Measurements from ENCODE around the gene ZNF222. TPM values are rescaled to one million over a fixed set of nuclear protein-coding genes. Genes with fewer than 3 reads are reported as not detected.

ZNF222 gene
- total RNA-seq, 1 donor from 2014 or later: 7.8 TPM

DNA sequence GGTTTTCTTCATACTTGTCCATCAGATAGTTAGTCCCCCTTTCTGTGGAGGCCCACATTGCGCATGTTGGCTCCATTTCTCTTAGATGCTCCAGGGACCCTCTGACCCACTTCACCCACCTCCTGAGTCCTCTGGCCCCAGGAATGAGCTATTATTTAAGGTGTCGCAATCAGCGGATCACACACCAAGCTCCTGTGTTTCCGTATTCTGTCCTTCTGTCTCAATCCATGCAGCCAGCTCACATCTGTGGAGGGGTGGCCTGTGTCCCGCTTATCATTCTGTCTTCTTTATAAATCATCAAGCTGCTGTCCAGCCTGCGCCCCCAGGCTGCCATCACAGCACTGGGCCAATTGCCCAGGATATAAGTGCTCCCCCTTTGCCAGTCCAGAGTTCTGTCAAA is 17.7 kb upstream of the ZNF222 start:
- peaks cover 62% of the 10 kb centered on the region for H3K9me3 Mint-ChIP-seq
- no peak for TF ChIP-seq CTCF (IDR thresholded peaks at IDR 0.05; ENCODE audit: unreplicated experiment)
- no peaks in the 10 kb centered on the region for H3K27me3 Mint-ChIP-seq (ENCODE audit: low read depth)
- no peak overlapping the region for H3K4me3 Mint-ChIP-seq
- peaks cover 8% of the 10 kb centered on the region for H3K4me1 Mint-ChIP-seq
- H3K36me3 Mint-ChIP-seq: peaks cover 65% of the 10 kb centered on the region
- DNase-seq (ENCODE audit: low spot score in 2 of 2, unreplicated experiment in 2 of 2): no peak
- H3K27ac Mint-ChIP-seq: no peak overlapping the region

GRCh38 chr19:44010468-44010867 is 14.7 kb upstream of the ZNF222 start:
- no peak for DNase-seq (ENCODE audit: low spot score in 2 of 2, unreplicated experiment in 2 of 2)
- H3K27me3 Mint-ChIP-seq (ENCODE audit: low read depth): no peaks in the 10 kb centered on the region
- H3K27ac Mint-ChIP-seq: no peak overlapping the region
- H3K36me3 Mint-ChIP-seq: peaks cover 82% of the 10 kb centered on the region
- H3K9me3 Mint-ChIP-seq: peaks cover 86% of the 10 kb centered on the region
- no peak for TF ChIP-seq CTCF (IDR thresholded peaks at IDR 0.05; ENCODE audit: unreplicated experiment)
- no peaks in the 10 kb centered on the region for H3K4me1 Mint-ChIP-seq
- H3K4me3 Mint-ChIP-seq: no peak overlapping the region

- Mint-ChIP-seq H3K27ac (no peak overlapping the region), H3K4me1 (no peaks in the 10 kb centered on the region), H3K4me3 (no peak overlapping the region), H3K27me3 (ENCODE audit: low read depth) (peaks cover 20% of the 10 kb centered on the region), H3K36me3 (peaks cover under 1% of the 10 kb centered on the region), H3K9me3 (peaks cover 49% of the 10 kb centered on the region)
- no peak for TF ChIP-seq CTCF (IDR thresholded peaks at IDR 0.05; ENCODE audit: unreplicated experiment)
- no peak for DNase-seq (ENCODE audit: low spot score in 2 of 2, unreplicated experiment in 2 of 2)
Measured at GRCh38 chr19:44019498-44019897, 5.7 kb upstream of the ZNF222 start.

- no peak for DNase-seq (ENCODE audit: low spot score in 2 of 2, unreplicated experiment in 2 of 2)
- peaks cover 13% of the 10 kb centered on the region for H3K4me1 Mint-ChIP-seq
- no peak for TF ChIP-seq CTCF (IDR thresholded peaks at IDR 0.05; ENCODE audit: unreplicated experiment)
- H3K27ac Mint-ChIP-seq: no peak overlapping the region
- peaks cover 39% of the 10 kb centered on the region for H3K9me3 Mint-ChIP-seq
- peaks cover 8% of the 10 kb centered on the region for H3K36me3 Mint-ChIP-seq
- H3K27me3 Mint-ChIP-seq (ENCODE audit: low read depth): peaks cover 20% of the 10 kb centered on the region
- H3K4me3 Mint-ChIP-seq: no peak overlapping the region
Measured at GRCh38 chr19:44021221-44021620, 4.0 kb upstream of the ZNF222 start.

DNA sequence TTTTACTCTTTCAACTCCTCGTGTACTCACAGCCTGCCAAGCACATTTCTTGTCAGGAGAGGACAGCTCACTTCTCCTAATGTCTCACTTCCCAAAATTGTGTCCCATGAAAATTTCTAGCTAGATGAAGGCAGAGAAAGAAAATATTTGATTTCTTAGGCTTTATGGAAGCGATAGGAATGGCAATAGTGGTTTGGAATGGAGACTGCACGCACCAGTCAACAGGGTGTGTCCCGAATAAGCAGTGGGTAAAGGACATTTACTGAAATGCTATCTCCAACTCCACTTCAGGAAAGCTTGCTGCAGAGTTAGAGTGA is 321 bp upstream of the ZNF222 start:
- Mint-ChIP-seq H3K4me3 (peak overlapping the region; percentile 100), H3K27ac (peak overlapping the region; percentile 98), H3K27me3 (ENCODE audit: low read depth) (peaks cover 19% of the 10 kb centered on the region), H3K36me3 (peaks cover 42% of the 10 kb centered on the region), H3K4me1 (peaks cover 14% of the 10 kb centered on the region), H3K9me3 (peaks cover 37% of the 10 kb centered on the region)
- no peak for TF ChIP-seq CTCF (IDR thresholded peaks at IDR 0.05; ENCODE audit: unreplicated experiment)
- no peak for DNase-seq (ENCODE audit: low spot score in 2 of 2, unreplicated experiment in 2 of 2)

DNA sequence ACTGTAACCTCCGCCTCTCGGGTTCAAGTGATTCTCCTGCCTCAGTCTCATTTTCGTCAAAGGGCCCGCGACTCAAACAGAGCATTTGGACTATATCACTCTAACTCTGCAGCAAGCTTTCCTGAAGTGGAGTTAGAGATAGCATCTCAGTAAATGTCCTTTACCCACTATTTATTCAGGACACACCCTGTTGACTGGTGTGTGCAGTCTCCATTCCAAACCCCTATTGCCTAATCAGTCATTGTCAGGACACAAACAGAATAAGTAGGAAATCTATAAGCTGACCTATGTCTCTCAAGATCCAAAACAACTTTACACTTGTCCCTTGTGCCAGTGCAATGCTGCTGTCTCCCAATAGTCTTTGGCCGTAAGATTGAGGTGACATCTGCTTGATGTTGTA is 1.4 kb downstream of the ZNF222 start:
- peaks cover 14% of the 10 kb centered on the region for H3K4me1 Mint-ChIP-seq
- no peak for TF ChIP-seq CTCF (IDR thresholded peaks at IDR 0.05; ENCODE audit: unreplicated experiment)
- H3K27me3 Mint-ChIP-seq (ENCODE audit: low read depth): peaks cover 7% of the 10 kb centered on the region
- H3K27ac Mint-ChIP-seq: no peak overlapping the region
- H3K9me3 Mint-ChIP-seq: peaks cover 43% of the 10 kb centered on the region
- peaks cover 59% of the 10 kb centered on the region for H3K36me3 Mint-ChIP-seq
- no peak for DNase-seq (ENCODE audit: low spot score in 2 of 2, unreplicated experiment in 2 of 2)
- H3K4me3 Mint-ChIP-seq: peak overlapping the region; percentile 35
